HepG2 (cell line): ENCODE results near the gene POLR2H. TPM values are rescaled to one million over a fixed set of nuclear protein-coding genes. Genes with fewer than 3 reads are reported as not detected.
A peak's percentile ranks its signal among the peaks of the same experiment; 100 is the strongest.

Source experiments
- BCL6 ChIP-seq: IDR thresholded peaks from 2 replicates; pipeline ENCODE4 v1.6.1; 2016; ENCODE audit warnings: missing genetic modification reagents, missing compliant biosample characterization
- ELF3 ChIP-seq: IDR thresholded peaks from 2 replicates; pipeline ENCODE4 v1.6.1; 2016; ENCODE audit warnings: missing genetic modification reagents, missing compliant biosample characterization
- GPN1 ChIP-seq: sonication (generic); formaldehyde crosslinking; IDR thresholded peaks from 2 replicates; pipeline ENCODE4 v1.5.1; 2020; ENCODE audit warnings: missing genetic modification reagents, borderline replicate concordance
- HDAC2 ChIP-seq: sonication (generic); formaldehyde crosslinking; IDR thresholded peaks from 2 replicates; pipeline ENCODE4 v1.4.0; 2020; ENCODE audit warnings: missing genetic modification reagents
- HIC2 ChIP-seq: sonication (generic); formaldehyde crosslinking; IDR thresholded peaks from 2 replicates; pipeline ENCODE4 v1.9.0; 2022; ENCODE audit warnings: low read depth, missing genetic modification reagents
- ISL2 ChIP-seq: sonication (generic); formaldehyde crosslinking; IDR thresholded peaks from 2 replicates; pipeline ENCODE4 v1.5.0; 2020; ENCODE audit warnings: missing genetic modification reagents
- KDM5A ChIP-seq: fragments of 200-600 bp; sonication (generic); IDR thresholded peaks from 2 replicates; pipeline ENCODE4 v1.7.0; 2018; ENCODE audit warnings: antibody characterized with exemption, mild to moderate bottlenecking, low read length, borderline replicate concordance
- KLF13 ChIP-seq: sonication (generic); formaldehyde crosslinking; IDR thresholded peaks from 2 replicates; pipeline ENCODE4 v1.4.0; 2020; ENCODE audit warnings: mild to moderate bottlenecking, missing genetic modification reagents
- NR3C1 ChIP-seq: sonication (generic); formaldehyde crosslinking; IDR thresholded peaks from 2 replicates; pipeline ENCODE4 v1.4.0; 2020; ENCODE audit warnings: missing genetic modification reagents
- SRY ChIP-seq: sonication (generic); formaldehyde crosslinking; IDR thresholded peaks from 2 replicates; pipeline ENCODE4 v1.8.0; 2022; ENCODE audit warnings: mild to moderate bottlenecking, missing genetic modification reagents
- TP53 ChIP-seq: sonication (generic); formaldehyde crosslinking; conservative IDR thresholded peaks from 2 replicates; pipeline ENCODE4 v1.4.0; 2020; ENCODE audit warnings: missing genetic modification reagents
- ZBED4 ChIP-seq: sonication (generic); formaldehyde crosslinking; IDR thresholded peaks from 2 replicates; pipeline ENCODE4 v1.4.0; 2020; ENCODE audit warnings: missing genetic modification reagents, borderline replicate concordance
- ZEB1 ChIP-seq: IDR thresholded peaks from 2 replicates; pipeline ENCODE4 v1.6.1; 2012; ENCODE audit warnings: mild to moderate bottlenecking, low read depth, inconsistent platforms; ENCODE audit not compliant: insufficient replicate concordance
- ZFP82 ChIP-seq: sonication (generic); formaldehyde crosslinking; IDR thresholded peaks from 2 replicates; pipeline ENCODE4 v1.5.1; 2020; ENCODE audit warnings: mild to moderate bottlenecking, missing genetic modification reagents, borderline replicate concordance
- ZNF12 ChIP-seq: sonication (generic); formaldehyde crosslinking; IDR thresholded peaks from 2 replicates; pipeline ENCODE4 v1.5.0; 2020; ENCODE audit warnings: missing genetic modification reagents
- ZNF124 ChIP-seq: sonication (generic); formaldehyde crosslinking; IDR thresholded peaks from 2 replicates; pipeline ENCODE4 v1.4.0; 2020; ENCODE audit warnings: missing genetic modification reagents
- ZNF33A ChIP-seq: sonication (generic); formaldehyde crosslinking; IDR thresholded peaks from 2 replicates; pipeline ENCODE4 v1.5.1; 2020; ENCODE audit warnings: missing genetic modification reagents, mild to moderate bottlenecking, moderate library complexity, borderline replicate concordance
- ZNF713 ChIP-seq: sonication (generic); formaldehyde crosslinking; IDR thresholded peaks from 2 replicates; pipeline ENCODE4 v1.4.0; 2020; ENCODE audit warnings: mild to moderate bottlenecking, missing genetic modification reagents
- ZNF883 ChIP-seq: sonication (generic); formaldehyde crosslinking; IDR thresholded peaks from 2 replicates; pipeline ENCODE4 v1.5.1; 2020; ENCODE audit warnings: mild to moderate bottlenecking, missing genetic modification reagents; ENCODE audit errors: not compliant biosample characterization
- ZSCAN31 ChIP-seq: sonication (generic); formaldehyde crosslinking; IDR thresholded peaks from 2 replicates; pipeline ENCODE4 v1.5.0; 2020; ENCODE audit warnings: low read depth, mild to moderate bottlenecking, missing genetic modification reagents
- polyA plus RNA-seq, 8 experiments: library from polyadenylated mRNA; depleted of rRNA in 3 of 8; stranded (reverse) in 7 of 8; unstranded in 1 of 8; fragments of >200 nt; fragmentation: Illumina TruSeq in 4 of 8; extraction: Trizol in 4 of 8; gene quantifications; 2 replicates each; pipeline versions ENCODE4 v1.2.1 to v1.2.3, GENCODE V29; 2011 to 2016; ENCODE audit warnings: low read depth in 4 of 8, missing spikeins in 1 of 8, mixed read lengths in 1 of 8; ENCODE audit not compliant: insufficient read depth in 1 of 8
- total RNA-seq, 5 experiments: library from RNA; depleted of rRNA; stranded (reverse); fragments of >200 nt; fragmentation: Illumina TruSeq; extraction: Trizol; gene quantifications; 2 replicates each; pipeline ENCODE4 v1.2.3, GENCODE V29; 2016; ENCODE audit warnings: low read depth in 1 of 5
- TF ChIP-seq, protein P1 (sequence below): sonication (generic); formaldehyde crosslinking; conservative IDR thresholded peaks from 2 replicates; pipeline ENCODE4 v1.8.1; 2023; ENCODE audit warnings: missing genetic modification reagents
- TF ChIP-seq, protein P2 (sequence below): IDR thresholded peaks from 2 replicates; pipeline ENCODE4 v1.6.1; 2018; ENCODE audit warnings: missing genetic modification reagents, mild to moderate bottlenecking, missing compliant biosample characterization
- TF ChIP-seq, protein P3 (sequence below): sonication (generic); formaldehyde crosslinking; IDR thresholded peaks from 2 replicates; pipeline ENCODE4 v1.8.1; 2022; ENCODE audit warnings: mild to moderate bottlenecking, missing genetic modification reagents

The POLR2H gene
- total and polyA plus RNA-seq, 2 of the 13 experiments (the other 11 are each of a cell fraction or from before 2014, with no cell fraction given), result 118 to 194 TPM

- TF ChIP-seq ELF3 (CRISPR knock-in tag) (no peak), ZBED4 (peak; percentile 64; the same call in 1 of the 2 replicates), ZNF12 (CRISPR knock-in tag) (no peak), KLF13 (no peak), KDM5A (no peak), GPN1 (CRISPR knock-in tag) (no peak), TP53 (CRISPR knock-in tag) (no peak), ZFP82 (peak; percentile 23; the same call in 1 of the 2 replicates), ZNF713 (CRISPR knock-in tag) (no peak), BCL6 (CRISPR knock-in tag) (no peak), ZNF883 (no peak), ISL2 (CRISPR knock-in tag) (no peak), ZNF33A (CRISPR knock-in tag) (no peak), HIC2 (CRISPR knock-in tag) (no peak), NR3C1 (CRISPR knock-in tag) (no peak), ZNF124 (CRISPR knock-in tag) (no peak), HDAC2 (CRISPR knock-in tag) (no peak), ZEB1 (no peak), ZSCAN31 (CRISPR knock-in tag) (peak; percentile 86), SRY (CRISPR knock-in tag) (peak; percentile 21; the same call in 1 of the 2 replicates)
- TF ChIP-seq, protein P1, sequence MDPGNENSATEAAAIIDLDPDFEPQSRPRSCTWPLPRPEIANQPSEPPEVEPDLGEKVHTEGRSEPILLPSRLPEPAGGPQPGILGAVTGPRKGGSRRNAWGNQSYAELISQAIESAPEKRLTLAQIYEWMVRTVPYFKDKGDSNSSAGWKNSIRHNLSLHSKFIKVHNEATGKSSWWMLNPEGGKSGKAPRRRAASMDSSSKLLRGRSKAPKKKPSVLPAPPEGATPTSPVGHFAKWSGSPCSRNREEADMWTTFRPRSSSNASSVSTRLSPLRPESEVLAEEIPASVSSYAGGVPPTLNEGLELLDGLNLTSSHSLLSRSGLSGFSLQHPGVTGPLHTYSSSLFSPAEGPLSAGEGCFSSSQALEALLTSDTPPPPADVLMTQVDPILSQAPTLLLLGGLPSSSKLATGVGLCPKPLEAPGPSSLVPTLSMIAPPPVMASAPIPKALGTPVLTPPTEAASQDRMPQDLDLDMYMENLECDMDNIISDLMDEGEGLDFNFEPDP, result no peak
- TF ChIP-seq, protein P2, sequence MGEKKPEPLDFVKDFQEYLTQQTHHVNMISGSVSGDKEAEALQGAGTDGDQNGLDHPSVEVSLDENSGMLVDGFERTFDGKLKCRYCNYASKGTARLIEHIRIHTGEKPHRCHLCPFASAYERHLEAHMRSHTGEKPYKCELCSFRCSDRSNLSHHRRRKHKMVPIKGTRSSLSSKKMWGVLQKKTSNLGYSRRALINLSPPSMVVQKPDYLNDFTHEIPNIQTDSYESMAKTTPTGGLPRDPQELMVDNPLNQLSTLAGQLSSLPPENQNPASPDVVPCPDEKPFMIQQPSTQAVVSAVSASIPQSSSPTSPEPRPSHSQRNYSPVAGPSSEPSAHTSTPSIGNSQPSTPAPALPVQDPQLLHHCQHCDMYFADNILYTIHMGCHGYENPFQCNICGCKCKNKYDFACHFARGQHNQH (CRISPR knock-in tag), result no peak
- TF ChIP-seq, protein P3, sequence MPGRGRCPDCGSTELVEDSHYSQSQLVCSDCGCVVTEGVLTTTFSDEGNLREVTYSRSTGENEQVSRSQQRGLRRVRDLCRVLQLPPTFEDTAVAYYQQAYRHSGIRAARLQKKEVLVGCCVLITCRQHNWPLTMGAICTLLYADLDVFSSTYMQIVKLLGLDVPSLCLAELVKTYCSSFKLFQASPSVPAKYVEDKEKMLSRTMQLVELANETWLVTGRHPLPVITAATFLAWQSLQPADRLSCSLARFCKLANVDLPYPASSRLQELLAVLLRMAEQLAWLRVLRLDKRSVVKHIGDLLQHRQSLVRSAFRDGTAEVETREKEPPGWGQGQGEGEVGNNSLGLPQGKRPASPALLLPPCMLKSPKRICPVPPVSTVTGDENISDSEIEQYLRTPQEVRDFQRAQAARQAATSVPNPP, result no peak; the same call in 1 of the 2 replicates
Observed at GRCh38 chr3:184361532-184361931, at the start of gene POLR2H, which contains the start of gene CLCN2 (continued).
